RWPE1 (cell line): ENCODE measurements around the gene STARD5.
A peak's percentile ranks its signal among the peaks of the same experiment; 100 is the strongest.

Experiments
- CTCF ChIA-PET: fragments of 350-600 bp; sonication (Branson Sonifier 250); formaldehyde crosslinking; extraction: SDS; loops from one replicate; lab custom pipeline; 2021; lab: Yijun Ruan, JAX
- POLR2A ChIA-PET: fragments of 400-600 bp; formaldehyde crosslinking; extraction: SDS; loops from one replicate; lab custom pipeline; 2020; ENCODE audit warnings: antibody characterized with exemption; ENCODE audit not compliant: low non-redundant PET; lab: Yijun Ruan, JAX
- DNase-seq: peaks from one replicate; pipeline ENCODE4 v3.0.0; 2012; ENCODE audit warnings: low spot score
- H3K27ac ChIP-seq: fragments of 450-650 bp; 2 replicates; pipeline ENCODE4 v1.5.1; 2017
- TF ChIP-seq, protein P1 (sequence below): fragments of 450-650 bp; conservative IDR thresholded peaks from 2 replicates; pipeline ENCODE4 v1.5.1; 2017; ENCODE audit warnings: low read depth, mild to moderate bottlenecking

The STARD5 gene

DNA sequence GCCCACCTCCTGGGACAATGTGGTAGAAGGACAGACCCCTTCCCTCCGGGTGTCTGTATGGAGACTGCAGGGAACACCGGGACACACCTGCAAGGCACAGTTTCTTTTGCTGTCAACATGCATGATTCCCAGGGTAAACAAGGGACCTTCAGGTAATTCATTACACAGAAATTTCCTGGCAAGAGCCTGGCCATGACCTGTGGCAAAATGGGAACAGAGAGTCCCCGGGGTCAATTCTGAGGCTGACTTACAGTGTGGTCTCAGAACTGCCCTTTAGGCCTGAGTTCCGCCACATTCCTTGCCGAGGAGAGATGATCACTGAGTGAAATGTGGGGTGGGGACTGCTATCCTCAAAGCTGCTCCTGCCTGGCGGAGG is 6.3 kb downstream of the STARD5 start:
- TF ChIP-seq, protein P1, sequence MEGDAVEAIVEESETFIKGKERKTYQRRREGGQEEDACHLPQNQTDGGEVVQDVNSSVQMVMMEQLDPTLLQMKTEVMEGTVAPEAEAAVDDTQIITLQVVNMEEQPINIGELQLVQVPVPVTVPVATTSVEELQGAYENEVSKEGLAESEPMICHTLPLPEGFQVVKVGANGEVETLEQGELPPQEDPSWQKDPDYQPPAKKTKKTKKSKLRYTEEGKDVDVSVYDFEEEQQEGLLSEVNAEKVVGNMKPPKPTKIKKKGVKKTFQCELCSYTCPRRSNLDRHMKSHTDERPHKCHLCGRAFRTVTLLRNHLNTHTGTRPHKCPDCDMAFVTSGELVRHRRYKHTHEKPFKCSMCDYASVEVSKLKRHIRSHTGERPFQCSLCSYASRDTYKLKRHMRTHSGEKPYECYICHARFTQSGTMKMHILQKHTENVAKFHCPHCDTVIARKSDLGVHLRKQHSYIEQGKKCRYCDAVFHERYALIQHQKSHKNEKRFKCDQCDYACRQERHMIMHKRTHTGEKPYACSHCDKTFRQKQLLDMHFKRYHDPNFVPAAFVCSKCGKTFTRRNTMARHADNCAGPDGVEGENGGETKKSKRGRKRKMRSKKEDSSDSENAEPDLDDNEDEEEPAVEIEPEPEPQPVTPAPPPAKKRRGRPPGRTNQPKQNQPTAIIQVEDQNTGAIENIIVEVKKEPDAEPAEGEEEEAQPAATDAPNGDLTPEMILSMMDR = no peak
- DNase-seq = no peak
- POLR2A ChIA-PET = no interaction called here
- peak overlapping the region; percentile 48 for H3K27ac ChIP-seq
- CTCF ChIA-PET = no interaction called here

DNA sequence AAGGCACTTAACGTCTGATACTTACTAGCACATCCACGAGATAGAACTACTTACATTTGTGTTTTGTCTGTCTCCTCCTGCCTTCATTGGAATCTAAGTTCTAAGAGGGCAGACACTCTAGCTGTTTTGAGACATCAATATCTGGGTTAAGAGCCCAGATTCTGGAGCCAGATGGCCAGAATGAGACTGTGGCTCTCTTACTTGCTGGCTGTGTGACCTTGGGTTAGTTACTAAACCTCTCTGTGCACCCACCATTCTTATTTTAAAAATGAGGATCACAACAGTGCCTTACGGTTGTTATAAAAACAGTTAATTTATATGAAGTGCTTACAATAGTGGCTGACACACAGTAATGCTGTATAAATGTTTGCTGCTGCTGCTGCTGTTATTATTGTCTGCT is 7.7 kb downstream of the STARD5 start:
- H3K27ac ChIP-seq = no peak overlapping the region
- ChIA-PET CTCF (no interaction called here), POLR2A (no interaction called here)
- TF ChIP-seq, protein P1 = no peak
- DNase-seq = no peak

DNA sequence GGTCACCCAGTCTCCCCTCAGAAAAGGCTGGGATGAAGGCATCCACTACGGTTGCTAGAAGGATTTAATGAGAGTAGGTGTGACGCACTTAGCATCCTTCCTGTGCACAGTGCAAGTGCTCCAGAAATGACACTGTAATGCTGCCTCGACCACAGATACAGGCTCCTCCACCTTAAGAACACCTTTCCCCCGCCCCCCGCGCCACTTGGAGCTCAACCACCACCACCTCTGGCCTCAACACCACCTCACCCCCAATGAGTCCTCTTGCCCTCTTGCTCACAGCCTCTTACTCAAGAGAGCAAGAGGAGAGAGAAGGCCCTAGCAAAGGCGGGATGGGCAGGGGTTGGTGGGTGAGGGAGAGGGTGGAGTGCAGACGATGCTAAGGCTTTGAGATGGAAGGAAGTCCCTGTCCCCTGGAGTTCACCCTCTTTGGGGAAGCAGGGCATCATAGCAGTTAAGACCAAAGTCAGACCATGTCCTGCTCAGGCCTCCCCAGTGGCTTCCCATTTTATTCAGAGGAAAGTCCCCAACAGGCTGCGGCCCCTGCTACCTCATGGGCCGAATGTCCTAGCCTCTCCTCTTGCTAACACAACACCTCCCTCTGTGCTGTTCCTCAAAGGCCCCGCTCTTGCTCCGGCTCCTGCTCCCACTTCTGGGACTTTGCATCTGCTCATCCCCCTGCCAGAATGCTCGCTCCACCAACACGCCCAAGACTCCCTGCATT is 8.3 kb downstream of the STARD5 start:
- POLR2A ChIA-PET = no interaction called here
- CTCF ChIA-PET = no interaction called here
- H3K27ac ChIP-seq = peak overlapping the region; percentile 59
- TF ChIP-seq, protein P1 = no peak
- DNase-seq = no peak

DNA sequence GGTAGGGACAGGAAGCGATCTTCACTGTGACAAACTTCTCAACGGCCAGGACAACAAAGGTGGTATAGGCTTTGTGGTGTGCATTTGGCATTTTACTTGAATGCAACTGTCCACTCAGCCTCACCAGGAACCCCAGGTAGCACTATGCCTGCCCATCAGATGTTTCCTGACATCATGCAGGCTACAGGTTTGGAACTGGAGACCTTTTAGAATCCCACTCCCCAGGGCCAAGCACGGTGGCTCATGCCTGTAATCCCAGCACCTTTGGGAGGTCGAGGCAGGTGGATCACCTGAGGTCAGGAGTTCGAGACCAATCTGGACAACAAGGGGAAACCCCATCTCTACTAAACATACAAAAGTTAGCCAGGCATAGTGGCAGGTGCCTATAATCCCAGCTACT is 9.6 kb downstream of the STARD5 start:
- TF ChIP-seq, protein P1 = no peak
- H3K27ac ChIP-seq = peak overlapping the region; percentile 59
- no peak for DNase-seq
- ChIA-PET POLR2A (no interaction called here), CTCF (no interaction called here)

DNA sequence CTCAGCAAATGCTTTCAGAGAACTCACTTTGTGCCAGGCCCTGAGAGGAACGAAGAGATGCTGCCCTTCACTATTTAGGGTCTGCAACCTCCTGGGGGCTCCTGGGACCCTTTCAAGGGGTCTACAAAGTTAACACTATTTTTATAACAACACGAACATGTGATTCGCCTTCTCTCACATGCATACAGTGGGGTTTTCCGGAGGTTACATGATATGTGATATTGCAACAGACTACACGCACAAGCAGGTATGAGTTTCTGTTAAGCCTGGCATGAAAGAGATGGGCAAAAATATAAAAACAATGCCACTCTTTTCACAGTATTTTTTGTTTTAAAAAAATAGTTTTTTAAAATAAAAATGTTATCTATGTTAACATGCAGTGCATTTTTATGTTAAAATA is 10.3 kb downstream of the STARD5 start:
- no peak for DNase-seq
- TF ChIP-seq, protein P1 = no peak
- H3K27ac ChIP-seq = peak overlapping the region; percentile 91
- ChIA-PET CTCF (no interaction called here), POLR2A (interaction anchor here (1.0 kb wide), 1 partner anchor 11 kb away, joined by 3 read pairs; the partner anchor contains the start of gene STARD5)

DNA sequence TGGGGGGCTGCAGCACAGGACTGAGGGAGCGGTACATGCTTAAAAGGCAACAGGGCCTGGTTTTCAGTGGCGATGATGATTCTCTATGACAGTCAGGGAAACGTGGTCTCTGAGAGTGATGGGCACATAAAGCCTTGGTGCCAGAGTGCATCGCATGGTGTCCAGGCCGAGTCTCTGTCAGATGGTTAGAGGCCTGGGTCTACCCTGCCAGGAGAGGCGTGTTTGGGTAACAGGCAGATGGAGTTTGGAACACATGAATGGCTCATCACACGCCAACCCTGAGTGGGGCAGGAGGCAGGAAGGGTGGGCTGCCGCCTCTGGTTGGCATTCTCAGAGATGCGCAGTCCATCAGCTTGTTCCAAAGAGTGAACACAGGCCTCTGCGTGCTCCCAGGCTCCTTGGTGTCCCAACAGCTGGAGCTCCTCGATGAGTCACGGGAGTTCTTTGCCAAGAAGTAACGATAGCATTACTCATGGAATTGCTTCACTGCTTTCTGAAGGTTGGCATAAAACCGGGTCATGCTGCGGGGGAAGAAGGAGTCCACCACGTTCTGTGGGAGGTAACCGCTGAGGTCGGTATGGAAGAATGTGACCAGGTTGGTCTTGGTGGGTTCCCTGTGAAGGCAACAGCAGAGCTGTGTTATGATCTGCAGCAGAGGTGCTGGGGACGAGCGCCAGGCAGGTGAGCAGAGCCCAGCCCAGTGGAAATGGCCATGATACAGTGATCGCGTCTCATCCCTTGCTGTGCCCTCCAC is 11.0 kb downstream of the STARD5 start:
- peak; percentile 95 for DNase-seq
- peak overlapping the region; percentile 91 for H3K27ac ChIP-seq
- TF ChIP-seq, protein P1 = no peak
- ChIA-PET CTCF (interaction anchor here (0.6 kb wide), 1 partner anchor 838 kb away, joined by 3 read pairs; no protein-coding TSS in a partner anchor), POLR2A (interaction anchor here (1.0 kb wide), 1 partner anchor 11 kb away, joined by 3 read pairs; the partner anchor contains the start of gene STARD5)
